Embryonic facial prominence (tissue), 1 donor: ENCODE measurements around the gene PCDHGB1.
"Not testable (repeated sequence)": the region's sequence is repeated elsewhere in the genome, so short reads cannot be mapped to it uniquely, and the experiment has no call there.

Source experiments
- DNase-seq: peaks from one replicate; pipeline ENCODE4 v3.0.0-alpha.2; 2016; ENCODE audit errors: extremely low spot score

Gene PCDHGB1

DNA sequence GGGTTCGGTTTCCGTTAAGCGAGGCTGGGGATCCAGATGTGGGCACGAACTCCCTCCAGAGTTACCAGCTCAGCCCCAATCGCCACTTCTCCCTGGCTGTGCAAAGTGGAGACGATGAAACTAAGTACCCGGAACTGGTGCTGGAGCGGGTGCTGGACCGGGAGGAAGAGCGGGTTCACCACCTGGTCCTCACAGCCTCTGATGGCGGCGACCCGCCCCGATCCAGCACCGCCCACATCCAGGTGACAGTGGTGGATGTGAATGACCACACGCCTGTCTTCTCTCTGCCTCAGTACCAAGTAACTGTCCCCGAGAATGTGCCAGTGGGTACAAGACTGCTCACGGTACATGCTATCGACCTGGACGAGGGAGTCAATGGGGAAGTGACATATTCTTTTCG, 33.4 kb downstream of the PCDHGB1 start:
- DNase-seq = no peak

DNA sequence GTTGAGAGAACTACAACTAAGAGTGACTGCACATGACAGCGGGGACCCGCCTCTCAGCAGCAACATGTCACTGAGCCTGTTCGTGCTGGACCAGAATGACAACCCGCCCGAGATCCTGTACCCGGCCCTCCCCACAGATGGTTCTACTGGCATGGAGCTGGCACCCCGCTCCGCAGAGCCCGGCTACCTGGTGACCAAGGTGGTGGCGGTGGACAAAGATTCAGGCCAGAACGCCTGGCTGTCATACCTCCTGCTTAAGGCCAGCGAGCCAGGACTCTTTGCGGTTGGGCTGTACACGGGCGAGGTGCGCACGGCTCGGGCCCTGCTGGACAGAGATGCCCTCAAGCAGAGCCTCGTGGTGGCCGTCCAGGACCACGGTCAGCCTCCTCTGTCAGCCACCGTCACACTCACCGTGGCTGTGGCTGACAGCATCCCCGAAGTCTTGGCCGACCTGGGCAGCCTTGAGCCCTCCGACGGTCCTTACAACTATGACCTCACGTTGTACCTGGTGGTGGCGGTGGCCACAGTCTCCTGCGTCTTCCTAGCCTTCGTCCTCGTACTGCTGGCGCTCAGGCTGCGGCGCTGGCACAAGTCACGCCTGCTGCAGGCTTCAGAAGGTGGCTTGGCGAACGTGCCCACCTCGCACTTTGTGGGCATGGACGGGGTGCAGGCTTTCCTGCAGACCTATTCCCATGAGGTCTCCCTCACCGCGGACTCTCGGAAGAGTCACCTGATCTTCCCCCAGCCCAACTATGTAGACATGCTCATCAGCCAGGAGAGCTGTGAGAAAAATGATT, 34.8 kb downstream of the PCDHGB1 start:
- no peak for DNase-seq

DNA sequence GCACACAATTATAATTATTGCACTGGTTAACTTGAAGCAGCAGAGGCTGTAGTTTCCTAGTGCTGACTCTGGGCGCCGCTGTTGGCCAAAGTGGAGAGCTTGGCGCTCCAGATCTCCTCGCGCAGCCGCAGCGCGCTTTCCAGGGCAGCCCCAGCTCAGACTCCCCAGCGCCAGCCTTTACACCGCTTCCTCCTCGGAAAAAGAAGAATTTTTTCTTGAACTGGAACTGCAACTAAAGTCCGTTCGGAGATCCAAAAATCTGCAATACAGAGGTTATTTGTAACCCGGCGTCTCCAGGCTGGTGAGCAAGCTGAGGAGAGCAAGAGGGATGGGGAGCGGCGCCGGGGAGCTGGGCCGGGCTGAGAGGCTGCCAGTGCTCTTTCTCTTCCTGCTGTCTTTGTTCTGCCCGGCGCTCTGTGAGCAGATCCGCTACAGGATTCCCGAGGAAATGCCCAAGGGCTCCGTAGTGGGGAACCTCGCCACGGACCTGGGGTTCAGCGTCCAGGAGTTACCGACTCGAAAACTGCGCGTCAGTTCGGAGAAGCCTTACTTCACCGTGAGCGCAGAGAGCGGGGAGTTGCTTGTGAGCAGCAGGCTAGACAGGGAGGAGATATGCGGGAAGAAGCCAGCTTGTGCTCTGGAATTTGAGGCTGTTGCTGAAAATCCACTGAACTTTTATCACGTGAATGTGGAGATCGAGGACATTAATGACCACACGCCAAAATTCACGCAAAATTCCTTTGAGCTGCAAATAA, 37.8 kb downstream of the PCDHGB1 start, which contains the start of gene PCDHGB4:
TSS of gene PCDHGB4 (plus strand) at position 142 of the 755 bp plus-strand sequence. CDS start at position 329, 187 bp downstream.
- DNase-seq = not testable (repeated sequence)

- no peak for DNase-seq
Observed at GRCh38 chr5:141388661-141389060, 38.8 kb downstream of the PCDHGB1 start.

DNA sequence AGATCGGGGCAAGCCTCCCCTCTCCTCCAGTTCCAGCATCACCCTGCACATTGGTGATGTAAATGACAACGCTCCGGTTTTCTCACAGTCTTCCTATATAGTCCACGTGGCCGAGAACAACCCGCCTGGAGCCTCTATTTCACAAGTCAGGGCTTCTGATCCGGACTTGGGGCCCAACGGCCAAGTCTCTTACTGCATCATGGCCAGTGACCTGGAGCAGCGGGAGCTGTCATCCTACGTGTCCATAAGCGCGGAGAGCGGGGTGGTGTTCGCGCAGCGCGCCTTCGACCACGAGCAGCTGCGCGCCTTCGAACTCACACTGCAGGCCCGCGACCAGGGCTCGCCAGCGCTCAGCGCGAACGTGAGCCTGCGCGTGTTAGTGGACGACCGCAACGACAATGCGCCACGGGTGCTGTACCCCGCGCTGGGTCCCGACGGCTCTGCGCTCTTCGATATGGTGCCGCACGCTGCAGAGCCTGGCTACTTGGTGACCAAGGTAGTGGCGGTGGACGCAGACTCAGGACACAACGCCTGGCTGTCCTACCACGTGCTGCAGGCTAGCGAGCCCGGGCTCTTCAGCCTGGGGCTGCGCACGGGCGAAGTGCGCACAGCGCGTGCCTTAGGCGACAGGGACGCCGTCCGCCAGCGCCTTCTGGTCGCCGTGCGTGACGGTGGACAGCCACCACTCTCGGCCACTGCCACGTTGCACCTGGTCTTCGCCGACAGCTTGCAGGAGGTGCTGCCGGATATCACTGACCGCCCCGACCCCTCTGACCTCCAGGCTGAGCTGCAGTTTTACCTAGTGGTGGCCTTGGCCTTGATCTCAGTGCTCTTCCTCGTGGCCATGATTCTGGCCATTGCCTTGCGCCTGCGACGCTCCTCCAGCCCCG, 39.5 kb downstream of the PCDHGB1 start:
- DNase-seq = no peak

DNA sequence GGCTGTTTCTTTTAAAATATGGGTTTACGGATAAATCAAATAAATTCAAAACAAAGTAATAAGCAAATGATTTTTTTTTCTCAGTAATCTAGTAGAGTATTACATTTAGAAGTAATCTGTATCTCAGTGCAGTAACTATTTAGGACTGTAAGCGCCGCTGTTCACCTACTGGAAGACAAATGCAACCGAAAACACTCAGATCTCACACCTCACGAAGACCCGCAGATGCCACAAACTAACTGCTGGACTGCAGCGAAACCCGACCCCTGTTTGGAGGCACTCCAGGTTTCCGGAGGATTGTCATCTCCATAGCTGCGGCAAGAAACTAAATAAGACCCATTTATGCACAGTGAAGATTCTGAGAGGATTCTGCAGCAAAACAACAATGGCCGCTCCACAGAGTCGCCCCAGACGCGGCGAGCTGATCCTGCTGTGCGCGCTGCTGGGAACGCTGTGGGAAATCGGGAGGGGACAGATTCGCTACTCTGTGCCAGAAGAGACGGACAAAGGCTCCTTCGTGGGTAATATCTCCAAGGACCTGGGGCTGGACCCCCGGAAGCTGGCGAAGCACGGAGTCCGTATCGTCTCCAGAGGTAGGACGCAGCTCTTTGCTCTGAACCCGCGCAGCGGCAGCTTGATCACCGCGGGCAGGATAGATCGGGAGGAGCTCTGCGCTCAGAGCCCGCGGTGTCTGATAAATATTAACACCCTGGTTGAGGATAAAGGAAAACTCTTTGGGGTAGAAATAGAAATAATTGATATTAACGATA, 42.7 kb downstream of the PCDHGB1 start, which contains the start of gene PCDHGA8:
TSS of gene PCDHGA8 (plus strand) at position 205 of the 770 bp plus-strand sequence. CDS start at position 386, 181 bp downstream.
- no peak for DNase-seq

- no peak for DNase-seq
Observed at GRCh38 chr5:141393267-141393666, 43.4 kb downstream of the PCDHGB1 start.

- not testable (repeated sequence) for DNase-seq
Observed at GRCh38 chr5:141394401-141395187, 44.7 kb downstream of the PCDHGB1 start.

GRCh38 chr5:141397756-141398551, 48.1 kb downstream of the PCDHGB1 start, which contains the start of gene PCDHGB5:
Gene PCDHGB5 (plus strand): TSS chr5:141397947. CDS start chr5:141398128, 181 bp downstream.
- not testable (repeated sequence) for DNase-seq

DNA sequence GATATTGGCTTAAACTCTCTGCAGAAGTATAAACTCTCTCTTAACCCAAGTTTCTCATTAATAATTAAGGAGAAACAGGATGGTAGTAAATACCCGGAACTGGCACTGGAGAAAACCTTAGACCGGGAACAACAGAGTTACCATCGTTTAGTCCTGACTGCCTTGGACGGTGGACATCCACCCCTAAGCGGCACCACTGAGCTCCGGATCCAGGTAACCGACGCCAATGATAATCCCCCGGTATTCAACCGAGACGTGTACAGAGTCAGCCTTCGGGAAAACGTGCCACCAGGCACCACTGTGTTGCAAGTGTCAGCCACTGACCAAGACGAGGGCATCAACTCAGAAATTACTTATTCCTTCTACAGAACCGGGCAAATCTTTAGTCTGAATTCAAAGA, 48.7 kb downstream of the PCDHGB1 start:
- no peak for DNase-seq

GRCh38 chr5:141399555-141400258, 49.8 kb downstream of the PCDHGB1 start:
- DNase-seq = no peak
